Right hindlimb (tissue), 1 donor: ENCODE results near the gene NKX2-2.

ENCODE experiments used
- DNase-seq: peaks from one replicate; pipeline ENCODE4 v3.0.0-alpha.2; 2018

NKX2-2 gene

DNA sequence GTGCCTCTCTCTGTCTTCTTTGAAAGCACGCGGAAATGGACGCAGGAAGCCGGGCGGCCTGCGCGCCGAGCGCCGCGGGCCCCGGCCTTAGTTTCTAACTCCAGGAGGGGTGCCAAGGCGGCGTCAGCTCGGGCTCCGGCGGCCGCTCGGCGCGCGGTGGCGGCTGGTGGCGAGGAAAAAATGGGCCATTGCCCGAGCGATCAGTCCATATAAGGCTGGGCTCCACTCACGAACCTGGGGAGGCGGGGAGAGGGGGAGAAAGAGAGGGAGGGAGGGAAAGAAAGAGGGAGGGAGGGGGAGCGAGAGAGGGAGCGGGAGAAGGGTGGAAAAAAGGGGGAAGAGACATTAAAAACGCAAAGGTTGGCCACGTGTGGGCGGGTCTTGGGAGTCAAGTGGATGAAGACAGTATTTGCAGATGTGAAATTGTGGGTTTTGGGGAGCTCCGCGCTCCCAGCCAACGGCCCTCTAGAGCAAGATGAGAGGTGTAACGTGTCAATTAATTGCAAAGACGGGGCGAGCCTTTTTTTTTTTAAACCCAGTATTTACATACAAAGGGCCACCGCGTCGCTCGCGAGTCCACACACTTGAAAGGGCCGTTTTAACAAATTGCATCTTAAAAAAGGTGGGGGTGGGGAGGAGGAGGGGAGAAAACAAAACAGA is at the start of gene NKX2-2:
Gene NKX2-2 (minus strand): TSS at position 184 of the 660 bp plus-strand sequence. CDS start 395 bp downstream, outside the sequence.
- no peak for DNase-seq

DNA sequence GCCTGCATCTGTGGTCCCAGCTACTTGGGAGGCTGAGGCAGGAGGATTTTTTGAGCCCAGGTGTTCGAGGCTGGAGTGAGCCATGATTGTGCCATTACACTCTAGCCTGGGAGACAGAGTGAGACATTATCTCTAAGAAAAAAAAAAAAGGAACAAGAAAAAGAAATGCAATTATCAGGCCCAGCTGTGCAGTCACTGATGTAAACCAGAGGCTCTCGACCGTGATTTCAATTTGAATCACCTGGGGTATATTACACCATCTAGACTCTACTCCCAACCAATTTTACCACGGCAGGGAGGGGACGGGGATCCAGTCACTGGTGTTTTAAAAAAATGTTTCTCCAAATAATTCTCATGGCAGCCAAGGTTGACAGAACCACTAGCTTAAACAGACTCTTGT is 48.8 kb upstream of the NKX2-2 start:
- no peak for DNase-seq

DNA sequence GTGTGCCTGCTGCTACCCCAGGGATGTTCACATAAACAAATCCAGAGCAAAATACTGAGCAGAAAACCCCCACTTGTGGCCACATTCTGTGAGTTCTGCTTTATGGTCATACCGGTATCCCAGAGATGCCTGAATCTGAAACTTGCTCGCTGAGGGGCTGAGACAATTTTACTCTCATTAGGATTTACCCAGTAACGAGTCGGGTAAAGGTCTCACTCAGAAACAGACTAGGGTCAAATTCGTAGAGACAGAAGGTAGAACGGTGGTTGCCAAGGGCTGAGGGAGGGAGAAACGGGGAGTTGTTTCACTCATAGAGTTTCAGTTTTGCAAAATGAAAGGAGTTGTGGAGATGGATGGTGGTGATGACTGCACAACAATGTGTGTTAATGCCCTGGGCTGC is 45.4 kb upstream of the NKX2-2 start:
- DNase-seq, result no peak

DNA sequence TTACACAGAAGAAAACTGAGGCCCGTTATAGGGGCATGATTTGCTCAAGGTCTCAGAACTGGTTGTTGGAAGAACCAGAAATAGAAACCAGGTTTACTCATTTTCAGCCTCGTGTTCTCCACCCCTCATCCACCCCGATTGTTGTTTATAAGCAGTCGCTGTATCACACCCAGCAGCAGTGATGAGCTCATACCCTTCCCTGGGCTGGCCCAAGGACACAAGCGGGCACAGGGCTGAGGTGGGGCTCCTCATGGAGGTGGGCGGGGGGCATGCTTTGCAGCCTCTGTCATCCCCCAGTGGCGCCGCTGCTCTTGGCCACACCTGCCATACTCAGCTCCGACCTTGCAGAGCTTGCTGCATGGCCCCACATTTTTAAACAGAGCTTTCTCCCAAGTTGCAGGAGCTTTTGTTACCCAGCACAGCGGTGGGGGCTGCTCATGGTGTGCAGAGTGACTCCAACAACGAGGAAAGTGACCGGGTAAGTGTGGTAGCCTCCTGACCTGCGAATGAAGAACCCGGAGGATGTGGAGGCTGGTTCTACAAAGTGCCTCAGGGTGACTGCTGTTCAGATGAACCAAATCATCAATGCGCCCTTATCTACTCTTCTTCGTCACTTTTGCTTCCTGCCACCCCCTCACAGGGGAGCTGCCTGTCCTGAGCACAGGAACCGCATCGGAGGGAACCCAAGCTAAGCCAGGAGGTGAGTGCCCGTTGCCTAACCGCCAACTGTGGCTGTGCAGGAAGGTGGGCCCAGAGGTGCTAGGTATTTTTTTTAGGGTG is 43.6 kb upstream of the NKX2-2 start:
- DNase-seq, result no peak

DNA sequence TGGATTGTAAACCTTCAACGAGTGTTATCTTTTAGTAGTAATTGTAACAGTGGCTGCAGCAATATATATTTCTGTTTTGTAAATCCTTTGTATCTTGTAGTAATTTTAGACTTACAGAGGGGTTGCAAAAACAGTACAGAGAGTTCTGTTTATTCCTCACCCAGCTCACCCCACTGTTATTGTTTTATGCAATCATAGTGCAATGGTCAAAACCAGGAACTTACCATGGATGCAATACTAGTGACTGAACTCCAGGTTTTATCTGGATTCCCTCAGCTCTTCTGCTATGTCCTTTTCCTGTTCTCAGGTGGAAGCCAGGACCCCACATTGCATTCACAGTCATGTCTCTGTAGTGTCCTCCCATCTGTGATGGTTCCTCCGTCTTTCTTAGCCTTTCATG is 42.5 kb upstream of the NKX2-2 start:
- no peak for DNase-seq

DNA sequence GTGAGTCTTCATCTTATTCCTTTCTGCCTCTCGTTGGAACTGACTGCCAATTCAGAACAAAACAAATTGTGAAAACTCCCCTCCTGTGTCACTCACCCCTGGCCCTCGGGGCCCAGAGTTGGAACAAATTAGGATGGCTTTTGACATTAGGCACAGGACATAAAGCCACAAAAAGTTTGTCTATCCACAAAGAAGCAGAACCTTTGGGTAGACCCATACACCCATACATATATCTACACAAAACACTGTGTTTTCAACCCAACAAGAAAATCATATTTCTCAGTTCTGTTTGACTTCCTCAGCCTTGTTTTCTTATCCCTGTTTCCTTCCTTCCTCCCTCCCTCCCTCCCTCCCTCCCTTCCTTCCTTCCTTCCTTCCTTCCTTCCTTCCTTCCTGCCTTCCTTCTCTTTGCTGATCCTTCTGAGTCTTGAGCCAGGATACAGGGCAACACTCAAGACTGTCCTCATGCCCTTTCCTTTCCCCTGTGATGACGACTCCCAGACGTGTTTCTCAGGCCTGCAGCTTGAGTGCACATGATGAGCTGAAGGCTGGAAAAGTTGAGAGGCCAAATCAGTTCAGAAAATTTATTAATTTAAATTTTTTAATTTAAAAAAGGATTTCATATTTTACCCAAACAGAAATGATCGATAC is 41.7 kb upstream of the NKX2-2 start:
- no peak for DNase-seq

DNA sequence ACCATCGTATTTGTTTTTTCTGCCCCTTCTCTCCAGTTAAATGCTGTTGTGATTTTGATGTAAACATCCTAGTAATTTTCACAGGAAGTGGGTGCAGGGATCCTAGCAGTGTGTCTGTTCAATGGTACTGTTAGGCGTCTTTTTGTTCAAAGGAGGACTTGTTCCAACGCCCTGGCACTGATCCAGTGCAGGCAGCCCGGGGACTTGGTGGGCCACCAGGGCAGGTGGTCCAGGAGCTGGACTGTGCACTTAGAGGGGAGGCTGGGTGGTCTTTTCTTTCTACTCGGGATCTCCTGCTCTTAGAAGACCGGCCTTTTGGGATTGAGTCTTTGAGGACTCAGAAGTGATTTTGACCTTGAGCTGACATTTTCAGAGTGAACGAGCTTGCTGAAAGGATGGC is 41.1 kb upstream of the NKX2-2 start:
- no peak for DNase-seq

DNA sequence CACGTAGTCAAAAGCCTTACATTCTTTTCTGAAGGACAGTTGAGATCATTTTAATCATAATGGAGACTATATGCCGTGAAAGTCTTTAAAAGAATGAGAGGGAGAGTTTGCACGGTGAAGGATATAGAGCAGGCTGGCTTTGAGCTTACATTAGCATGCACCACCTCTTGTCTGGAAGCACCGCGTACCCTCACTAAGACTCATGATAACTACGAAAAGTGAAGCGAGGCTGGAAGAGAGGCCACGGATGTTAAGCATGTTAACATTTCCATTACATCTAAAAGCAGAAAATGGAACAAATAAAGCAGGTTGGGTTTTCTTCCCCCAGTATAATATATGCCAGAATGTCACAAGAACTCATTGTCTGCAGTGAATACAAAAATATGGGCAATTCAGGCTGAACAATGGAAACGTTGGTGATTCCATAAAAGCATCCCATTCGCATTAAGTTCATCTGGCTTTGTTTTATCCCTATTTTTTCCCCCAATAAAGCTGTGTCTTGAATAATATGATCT is 40.6 kb upstream of the NKX2-2 start:
- DNase-seq, result no peak

DNA sequence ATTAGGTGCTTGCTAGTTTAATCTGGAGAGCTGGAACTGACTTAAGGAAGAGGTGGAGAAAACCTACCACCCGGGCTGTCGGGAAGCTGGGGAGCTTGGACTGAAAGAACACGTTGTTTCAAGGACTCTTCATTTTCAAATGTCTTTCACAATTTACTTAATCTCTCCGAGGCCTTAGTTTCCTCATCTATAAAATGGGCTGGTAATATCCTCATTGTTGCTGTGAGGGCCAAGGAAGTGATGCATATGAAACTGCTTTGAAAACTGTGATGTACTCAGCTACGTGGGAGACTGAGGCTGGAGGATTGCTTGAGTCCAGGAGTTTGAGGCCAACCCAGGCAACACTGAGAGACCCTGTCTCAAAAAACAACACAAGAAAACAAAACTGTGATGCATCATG is 36.7 kb upstream of the NKX2-2 start:
- no peak for DNase-seq

DNA sequence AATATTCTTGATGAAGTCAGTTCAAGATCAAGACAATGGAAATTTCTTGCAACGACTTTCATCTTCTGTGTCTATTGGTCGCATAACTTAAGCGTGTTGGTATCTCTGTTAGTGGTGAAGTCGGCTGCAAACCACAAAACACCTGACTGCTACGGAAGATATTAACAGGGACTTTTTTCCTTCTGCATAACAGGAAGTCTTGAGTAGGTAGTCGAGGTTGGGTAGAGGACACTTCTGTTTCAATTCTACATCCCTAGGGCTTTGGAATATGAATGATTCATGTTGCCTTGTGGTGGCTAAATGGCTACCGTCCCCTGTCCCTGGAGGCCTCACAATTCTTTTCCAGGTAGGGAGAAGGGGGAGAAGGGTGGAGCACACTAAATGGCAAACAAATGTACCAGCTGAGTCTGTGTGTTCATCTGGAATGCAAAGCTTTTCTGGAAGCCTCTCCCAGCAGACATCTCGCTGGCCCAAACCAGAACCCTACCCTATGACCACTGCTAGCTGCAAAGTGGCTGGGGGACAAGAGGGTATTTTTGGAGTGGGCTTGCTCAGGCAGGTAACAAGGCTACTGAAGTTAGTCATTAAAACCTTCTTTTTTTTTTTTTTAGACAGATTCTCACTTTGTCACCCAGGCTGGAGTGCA is 34.6 kb upstream of the NKX2-2 start:
- no peak for DNase-seq

DNA sequence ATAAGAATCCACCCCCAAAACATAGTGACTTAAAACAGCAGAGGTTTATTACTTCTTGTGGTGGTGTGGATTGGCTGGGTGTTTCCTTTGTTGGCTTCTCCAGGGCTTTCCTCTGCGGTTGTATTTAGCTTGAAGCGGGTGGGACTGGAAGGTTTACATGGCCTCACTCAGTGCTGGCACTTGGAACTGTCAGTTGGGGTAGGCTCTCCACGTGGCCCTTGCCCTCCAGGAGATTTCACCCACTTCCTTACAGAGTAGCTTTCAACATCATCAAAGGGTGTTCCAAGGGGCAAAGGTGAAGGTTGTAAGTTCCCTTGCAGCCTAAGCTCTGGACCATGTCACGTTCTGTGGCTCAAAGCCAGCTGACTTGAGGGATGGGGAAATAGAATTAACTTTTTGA is 32.5 kb upstream of the NKX2-2 start:
- no peak for DNase-seq

DNA sequence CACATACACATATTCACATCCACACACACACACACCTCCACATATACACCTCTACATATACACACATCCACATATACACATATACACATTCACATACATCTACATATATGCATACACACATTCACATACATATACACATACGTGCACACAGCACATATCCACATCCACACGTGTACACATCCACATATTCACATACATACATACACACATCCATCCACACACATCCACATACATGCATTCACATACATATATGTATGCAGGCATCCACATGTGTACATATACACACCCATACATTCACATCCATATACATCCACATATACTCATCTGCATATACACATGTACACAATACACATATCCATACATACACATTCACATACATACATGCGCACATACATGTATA is 25.6 kb upstream of the NKX2-2 start:
- no peak for DNase-seq

DNA sequence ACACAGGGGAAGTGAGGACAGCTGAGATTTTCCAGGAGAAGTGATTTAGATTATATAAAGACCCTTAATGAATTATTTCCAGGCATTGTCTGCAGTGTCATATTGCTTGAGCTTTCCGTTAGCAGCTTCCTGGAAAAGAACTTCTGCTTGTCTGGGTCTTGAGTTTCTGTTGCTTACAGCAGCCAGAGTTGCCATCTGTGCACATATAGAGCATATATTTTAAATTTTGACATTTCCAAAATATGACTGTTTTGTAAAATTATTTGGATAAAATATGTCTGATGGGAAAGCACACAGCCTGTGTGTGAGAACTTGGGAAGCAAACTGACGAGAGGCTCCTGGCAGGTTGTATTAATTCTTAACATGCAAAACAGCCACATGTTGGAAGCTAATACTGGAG is 21.0 kb upstream of the NKX2-2 start:
- DNase-seq, result no peak

DNA sequence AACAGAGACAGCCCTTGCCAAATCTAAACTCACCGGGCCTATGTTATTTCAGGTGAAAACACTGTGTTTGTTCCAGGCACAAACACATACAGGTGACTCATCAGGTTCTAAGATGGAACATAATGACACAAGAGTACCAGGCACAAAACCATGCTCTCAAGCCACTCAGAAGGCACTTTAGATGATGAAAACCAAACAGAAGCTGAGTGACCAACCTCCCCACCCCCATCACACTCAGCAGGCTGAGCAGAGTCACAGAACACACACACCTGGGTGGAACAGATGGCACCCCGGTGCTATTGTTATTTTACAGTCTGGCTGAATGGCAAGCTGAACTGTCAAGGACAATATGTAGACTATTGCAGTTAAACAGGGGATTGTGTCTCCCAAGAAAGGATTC is 20.6 kb upstream of the NKX2-2 start:
- no peak for DNase-seq

DNA sequence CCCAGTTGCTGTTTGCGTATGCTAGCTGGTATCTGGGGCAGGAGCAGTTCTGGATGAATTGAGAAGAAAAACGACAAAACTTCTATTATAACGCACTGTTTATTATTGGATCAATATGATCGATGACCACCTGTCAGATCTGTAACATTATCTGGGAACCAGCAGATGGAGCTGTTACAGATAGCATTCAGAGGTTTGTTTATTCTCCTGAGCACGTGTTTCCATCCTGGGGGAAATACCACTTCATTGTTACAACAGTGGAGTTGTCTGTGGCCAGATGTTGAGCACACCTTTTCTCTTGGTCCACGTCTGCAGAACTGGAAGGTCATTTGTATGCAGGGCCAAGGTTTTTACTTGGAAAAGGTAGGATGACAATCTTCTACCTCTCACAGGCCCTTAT is 16.0 kb upstream of the NKX2-2 start:
- DNase-seq, result no peak

DNA sequence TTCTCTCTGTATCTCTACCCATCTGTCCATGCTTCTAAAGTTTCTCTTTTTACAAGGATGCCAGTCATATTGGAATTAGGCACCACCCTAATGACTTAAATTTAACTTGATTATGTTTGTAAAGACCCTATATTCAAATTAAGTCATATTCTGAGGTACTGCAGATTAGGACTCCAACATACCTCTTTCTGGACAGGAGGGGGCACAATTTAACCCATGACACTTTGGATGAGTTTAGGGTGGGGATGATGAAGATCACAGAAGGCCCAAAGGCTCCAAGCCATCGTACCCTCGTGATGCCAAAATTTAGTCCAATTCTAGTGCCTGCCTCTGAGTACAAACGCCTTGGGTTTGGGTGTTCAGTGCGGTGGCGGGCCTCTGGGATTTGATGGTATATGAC is 15.0 kb upstream of the NKX2-2 start:
- no peak for DNase-seq

DNA sequence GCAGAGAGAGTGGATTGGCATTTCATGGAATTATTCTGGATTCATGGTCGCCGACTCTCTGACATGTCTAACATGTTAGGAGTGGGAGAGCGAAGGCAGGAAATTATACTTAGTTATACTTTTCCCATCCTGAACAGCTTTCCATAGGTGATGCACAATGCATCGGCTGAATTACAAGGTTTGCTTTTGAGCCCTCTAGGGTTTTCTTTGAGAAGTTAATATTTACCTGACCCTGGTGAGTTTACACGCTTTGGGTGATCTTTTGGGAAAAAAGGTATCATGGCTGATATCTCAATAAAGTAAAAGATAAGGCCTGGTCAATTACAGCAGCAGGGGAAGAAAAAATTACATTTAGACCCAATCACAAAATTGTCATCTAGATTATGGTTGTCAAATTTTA is 14.0 kb upstream of the NKX2-2 start:
- DNase-seq, result no peak

DNA sequence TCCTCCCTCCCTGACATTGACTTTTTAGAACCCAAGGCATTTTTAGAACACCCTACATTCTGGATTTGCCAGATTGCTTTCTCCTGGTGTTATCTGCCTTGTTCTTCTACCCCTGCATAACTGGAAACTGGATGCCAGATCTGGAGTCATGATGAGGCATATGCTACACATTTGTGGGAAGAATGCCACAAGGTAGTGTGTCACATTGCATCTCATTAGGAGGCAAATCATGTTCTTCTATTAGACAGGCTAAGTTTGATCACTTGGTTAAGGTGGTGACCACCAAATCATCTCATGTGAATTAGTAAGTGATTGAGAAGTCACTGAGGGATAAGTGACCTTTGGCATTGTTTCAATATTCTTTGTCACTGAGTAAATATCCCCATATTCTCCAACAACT is 12.9 kb upstream of the NKX2-2 start:
- no peak for DNase-seq

DNA sequence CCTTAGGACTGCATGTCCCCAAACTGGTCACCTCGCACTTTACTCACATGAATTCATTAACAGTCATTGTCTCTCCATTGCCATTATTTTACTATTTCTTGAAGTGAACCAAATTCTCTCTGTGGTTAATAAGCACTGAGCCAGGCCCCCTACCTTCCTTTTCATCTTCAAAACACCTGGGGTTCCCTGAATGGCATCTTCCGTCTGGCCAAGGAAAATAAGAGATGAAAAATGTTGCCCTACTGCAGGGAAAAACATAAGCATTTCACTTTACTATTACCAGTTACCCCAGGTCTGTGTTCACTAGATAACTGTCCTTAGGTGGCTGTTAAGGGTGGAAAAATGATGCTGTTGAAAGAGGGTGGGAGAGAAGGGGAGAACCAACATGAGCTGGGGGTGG is 10.0 kb upstream of the NKX2-2 start:
- no peak for DNase-seq

DNA sequence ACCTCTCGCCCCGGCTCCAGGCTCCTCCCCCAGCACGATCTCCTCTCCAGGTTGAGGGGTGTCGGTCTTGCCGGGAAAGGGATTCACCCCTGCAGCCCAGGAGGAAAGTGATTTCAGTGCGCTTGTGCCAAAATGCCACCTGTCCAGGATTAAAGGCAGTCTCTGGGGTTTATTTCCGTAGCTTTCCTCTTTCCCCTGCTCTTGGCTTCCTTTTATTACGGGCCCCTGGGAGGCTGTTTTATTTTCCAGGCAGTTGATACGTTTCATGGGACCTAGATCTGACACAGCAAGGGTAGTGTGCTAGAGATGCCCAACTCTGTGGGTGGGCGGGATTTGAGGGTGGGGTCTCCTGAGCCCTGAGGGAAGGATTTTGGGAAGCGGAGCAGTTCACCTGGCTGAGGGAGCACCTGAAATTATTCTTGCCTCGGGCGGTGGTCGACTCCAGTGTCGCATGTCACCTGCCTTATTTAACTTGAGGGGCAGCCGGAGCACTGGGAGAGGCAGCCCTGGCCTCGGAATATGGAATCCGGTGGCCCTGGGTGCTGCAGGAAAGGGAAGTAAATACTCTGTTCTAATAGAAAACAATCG is 9.5 kb upstream of the NKX2-2 start:
- DNase-seq, result no peak

DNA sequence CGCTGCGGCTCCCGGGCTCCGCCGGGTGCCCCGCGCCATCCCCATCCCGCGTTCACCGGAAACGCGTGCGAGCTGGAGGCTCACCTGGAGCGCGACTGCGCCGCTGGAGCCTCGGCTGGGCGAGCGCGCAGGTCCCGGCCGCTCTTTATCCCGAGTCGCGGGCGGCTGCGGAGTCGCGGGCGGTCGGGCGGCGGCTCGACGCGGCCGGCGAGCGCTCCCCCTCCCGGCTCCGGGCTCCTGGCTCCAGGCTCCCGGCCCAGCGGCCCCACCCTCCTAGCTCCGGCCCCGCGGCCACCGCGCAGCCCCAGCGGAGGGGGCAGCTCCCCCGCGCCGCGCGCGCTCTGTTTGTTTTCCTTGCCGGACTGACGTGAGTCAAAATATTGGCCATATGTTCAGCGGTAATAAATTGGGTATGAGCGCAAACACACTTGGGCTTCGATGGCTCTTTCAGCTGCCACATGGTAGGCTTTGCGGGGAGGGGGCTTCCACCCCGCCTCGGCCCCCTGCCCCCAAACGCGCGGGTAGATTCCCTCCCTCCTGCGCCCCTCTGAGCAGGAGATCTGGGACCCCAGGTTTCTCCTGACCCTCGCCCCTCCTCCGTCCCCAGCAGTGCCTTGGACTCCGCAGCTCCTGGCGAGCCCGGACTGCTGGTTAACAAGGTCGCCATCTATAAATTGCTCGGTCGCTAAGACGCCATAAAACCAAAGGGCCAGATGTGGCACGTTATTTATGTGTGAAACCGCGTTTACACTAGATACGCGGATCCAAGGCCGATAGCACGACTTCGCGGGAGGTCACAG is 8.8 kb upstream of the NKX2-2 start:
- DNase-seq, result no peak
